ENCODE results near the gene ATF7. TPM values are rescaled to one million over a fixed set of nuclear protein-coding genes. Genes with fewer than 3 reads are reported as not detected.

The ATF7 gene
- total RNA-seq, 1 experiment from 2014 or later = 8.9 TPM

GRCh38 chr12:53596920-53597363, 29.2 kb downstream of the ATF7 start:
- DNase-seq (ENCODE audit: low read depth) = peak; percentile 17

GRCh38 chr12:53594897-53595615, 31.1 kb downstream of the ATF7 start:
- no peak for DNase-seq (ENCODE audit: low read depth)

- no peak for DNase-seq (ENCODE audit: low read depth)
Measured at GRCh38 chr12:53593707-53594106, 32.5 kb downstream of the ATF7 start.

- no peak for DNase-seq (ENCODE audit: low read depth)
Measured at GRCh38 chr12:53593031-53593430, 33.2 kb downstream of the ATF7 start.

GRCh38 chr12:53592426-53592825, 33.8 kb downstream of the ATF7 start:
- no peak for DNase-seq (ENCODE audit: low read depth)

GRCh38 chr12:53591301-53592206, 34.6 kb downstream of the ATF7 start:
- DNase-seq (ENCODE audit: low read depth) = peak; percentile 12

- DNase-seq (ENCODE audit: low read depth) = no peak
Measured at GRCh38 chr12:53590652-53591051, 35.5 kb downstream of the ATF7 start.

GRCh38 chr12:53589915-53590314, 36.3 kb downstream of the ATF7 start:
- no peak for DNase-seq (ENCODE audit: low read depth)

- DNase-seq (ENCODE audit: low read depth) = no peak
Measured at GRCh38 chr12:53589423-53589822, 36.8 kb downstream of the ATF7 start.

GRCh38 chr12:53588123-53588522, 38.1 kb downstream of the ATF7 start:
- DNase-seq (ENCODE audit: low read depth) = no peak

GRCh38 chr12:53586745-53587144, 39.4 kb downstream of the ATF7 start:
- no peak for DNase-seq (ENCODE audit: low read depth)

GRCh38 chr12:53585448-53586125, 40.6 kb downstream of the ATF7 start:
- no peak for DNase-seq (ENCODE audit: low read depth)

GRCh38 chr12:53579545-53579955, 46.6 kb downstream of the ATF7 start:
- DNase-seq (ENCODE audit: low read depth) = no peak

GRCh38 chr12:53578783-53579182, 47.4 kb downstream of the ATF7 start:
- DNase-seq (ENCODE audit: low read depth) = no peak

GRCh38 chr12:53577941-53578352, 48.2 kb downstream of the ATF7 start:
- DNase-seq (ENCODE audit: low read depth) = no peak

- DNase-seq (ENCODE audit: low read depth) = peak; percentile 51
Measured at GRCh38 chr12:53575502-53576249, 50.5 kb downstream of the ATF7 start.

- no peak for DNase-seq (ENCODE audit: low read depth)
Measured at GRCh38 chr12:53572134-53572758, 53.9 kb downstream of the ATF7 start.

GRCh38 chr12:53571295-53571694, 54.9 kb downstream of the ATF7 start:
- DNase-seq (ENCODE audit: low read depth) = no peak

- DNase-seq (ENCODE audit: low read depth) = no peak
Measured at GRCh38 chr12:53568809-53569557, 57.2 kb downstream of the ATF7 start.

Measured in RPMI7951 (cell line).